Activated T-cell treated with anti-CD3 and anti-CD28 coated beads for 1 hour (primary cell): ENCODE results near the gene S1PR1.

Experiments used
- DNase-seq: peaks from one replicate; pipeline ENCODE4 v3.0.0-alpha.2; 2020; ENCODE audit warnings: low read depth

S1PR1 gene

DNA sequence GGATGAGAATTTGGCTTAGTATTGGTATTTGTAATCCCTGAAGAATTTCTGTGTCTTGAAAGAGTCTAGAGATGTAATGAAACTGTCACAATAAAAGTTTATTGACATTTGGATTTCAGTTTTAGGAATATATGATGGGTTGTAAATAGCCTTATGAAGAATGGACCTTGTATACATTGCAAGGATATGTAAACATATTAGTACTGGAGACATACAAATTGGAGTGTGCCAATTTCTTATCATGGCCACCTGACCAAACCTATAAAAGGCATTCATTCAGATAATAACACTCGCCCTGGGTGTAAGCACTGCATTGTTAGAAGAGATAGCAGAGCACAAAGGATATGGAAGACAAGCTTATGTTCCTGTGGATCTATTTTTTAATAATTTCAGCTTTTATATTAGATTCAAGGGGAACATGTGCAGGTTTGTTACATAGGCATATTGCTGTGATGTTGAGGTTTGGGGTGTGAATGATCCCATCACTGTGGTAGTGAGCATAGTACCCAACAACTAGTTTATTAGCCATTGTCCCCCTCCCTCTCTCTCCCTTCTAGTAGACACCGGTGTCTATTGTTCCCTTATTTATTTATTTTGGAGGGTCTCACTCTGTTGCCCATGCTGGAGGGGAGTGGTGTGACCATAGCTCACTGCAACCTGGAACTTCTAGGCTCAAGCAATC lies 8.6 kb downstream of the S1PR1 start:
- DNase-seq = no peak

DNA sequence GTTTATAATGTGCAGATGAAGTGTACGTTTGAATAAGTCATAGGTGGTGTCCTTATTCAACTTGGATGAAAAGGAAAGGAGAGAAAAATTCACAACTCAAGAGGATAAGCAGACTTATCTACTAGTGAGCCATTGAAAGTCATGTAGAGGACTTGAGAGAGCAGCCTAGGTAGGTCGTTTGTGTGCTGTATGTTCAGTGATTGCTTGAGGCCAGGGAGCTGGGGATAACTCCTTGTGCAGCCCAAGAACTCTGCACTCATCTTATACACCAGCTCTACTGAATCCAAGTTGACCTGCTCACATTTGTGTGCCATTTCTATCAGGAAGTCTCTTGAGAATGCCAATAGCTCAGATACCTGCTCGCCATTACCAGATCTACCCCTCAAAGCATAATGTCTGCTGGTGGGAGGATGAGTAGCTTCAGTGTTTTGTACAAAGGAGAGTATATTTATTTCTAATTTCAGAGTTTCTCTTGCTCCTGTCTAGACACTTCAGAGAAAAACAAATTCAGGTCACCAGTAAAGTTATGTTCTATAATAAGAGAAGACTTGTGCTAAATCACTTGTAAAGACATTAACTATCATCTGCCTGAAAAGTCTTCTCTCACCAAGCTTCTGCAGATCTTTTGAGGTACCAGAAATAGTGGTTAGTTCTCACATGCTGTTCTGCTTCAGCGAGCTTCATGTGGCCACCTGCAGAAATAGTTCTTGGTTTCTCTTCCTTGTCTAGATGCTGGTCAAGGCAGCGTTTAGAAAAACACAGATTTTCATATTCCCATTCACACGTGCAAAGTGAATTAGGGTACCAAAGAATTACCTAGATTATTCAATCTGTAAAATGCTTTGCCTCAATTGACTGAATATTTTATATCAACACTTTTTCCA lies 10.8 kb downstream of the S1PR1 start:
- DNase-seq = no peak

DNA sequence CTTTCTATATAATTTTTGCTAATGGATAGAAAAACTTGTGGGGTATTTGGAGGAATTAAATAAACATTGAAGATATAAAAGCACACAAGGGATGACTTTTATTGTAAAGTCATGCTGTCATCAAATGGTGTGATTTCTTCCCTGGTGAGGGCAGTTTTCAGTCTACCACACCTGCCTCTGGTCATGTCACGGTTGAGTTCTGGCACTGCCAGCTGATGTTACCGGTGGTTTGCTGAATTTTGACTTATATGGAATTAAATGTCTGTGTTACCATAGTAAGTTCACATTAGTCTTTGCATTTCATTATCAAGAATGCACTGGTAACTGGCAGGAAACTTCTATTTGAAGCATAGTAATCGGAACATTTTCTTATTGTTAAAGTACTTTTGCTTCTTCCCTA lies 13.4 kb downstream of the S1PR1 start:
- DNase-seq = no peak

DNA sequence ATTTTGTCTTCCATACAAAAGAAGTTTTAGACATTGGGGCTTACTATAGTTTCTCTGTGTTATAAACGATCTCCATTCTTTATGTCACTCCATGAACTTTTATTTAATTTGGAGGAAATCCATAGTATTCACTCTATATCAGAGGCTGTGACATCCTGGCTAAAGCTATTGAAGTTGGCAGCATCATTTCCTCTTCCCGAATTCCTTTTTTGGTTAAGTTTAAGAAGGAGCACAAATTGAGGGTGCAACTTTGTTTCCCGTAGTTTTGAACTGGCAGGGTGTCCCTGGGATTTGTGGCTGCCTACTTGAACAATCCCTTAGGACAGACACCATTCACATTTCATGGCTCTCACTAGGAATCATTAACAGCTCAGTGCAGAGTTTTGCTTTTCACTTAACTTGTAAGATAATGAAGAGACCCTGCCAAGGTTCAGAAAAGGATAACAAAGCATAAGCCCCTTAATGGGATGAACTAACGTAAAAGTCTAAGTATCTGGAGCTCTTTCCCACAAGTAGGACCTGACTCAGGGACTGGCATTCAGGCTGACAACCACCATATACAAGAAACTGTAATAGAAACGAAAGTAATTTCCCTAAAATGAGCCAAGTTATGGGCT lies 13.9 kb downstream of the S1PR1 start:
- DNase-seq = no peak

DNA sequence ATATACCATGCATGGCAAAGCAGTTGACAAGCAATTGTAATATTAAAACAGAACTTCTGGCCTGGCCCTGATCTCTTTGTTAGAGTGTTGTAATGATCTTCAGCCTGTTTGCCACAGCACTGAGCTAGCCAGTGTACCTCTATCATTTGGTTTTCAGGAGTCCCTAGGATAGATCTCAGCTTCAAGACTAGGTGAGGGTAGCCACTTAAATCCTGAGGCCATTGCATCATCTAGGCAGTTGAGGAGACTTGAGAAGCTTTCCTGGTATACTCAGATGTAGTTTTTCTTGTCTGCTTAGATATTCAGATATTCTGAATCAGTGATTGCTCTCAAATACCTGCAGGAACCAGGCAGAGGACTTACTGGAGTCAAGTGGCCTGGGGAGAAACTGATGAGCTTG lies 14.7 kb downstream of the S1PR1 start:
- DNase-seq = no peak

- DNase-seq = no peak
These were observed 17.3 kb downstream of the S1PR1 start for GRCh38 chr1:101253976-101254674.

GRCh38 chr1:101257500-101258325 lies 20.9 kb downstream of the S1PR1 start:
- DNase-seq = no peak

GRCh38 chr1:101259744-101260148 lies 22.9 kb downstream of the S1PR1 start:
- no peak for DNase-seq

GRCh38 chr1:101260556-101261350 lies 23.9 kb downstream of the S1PR1 start:
- no peak for DNase-seq

- DNase-seq = no peak
These were observed 24.8 kb downstream of the S1PR1 start for GRCh38 chr1:101261623-101262022.

DNA sequence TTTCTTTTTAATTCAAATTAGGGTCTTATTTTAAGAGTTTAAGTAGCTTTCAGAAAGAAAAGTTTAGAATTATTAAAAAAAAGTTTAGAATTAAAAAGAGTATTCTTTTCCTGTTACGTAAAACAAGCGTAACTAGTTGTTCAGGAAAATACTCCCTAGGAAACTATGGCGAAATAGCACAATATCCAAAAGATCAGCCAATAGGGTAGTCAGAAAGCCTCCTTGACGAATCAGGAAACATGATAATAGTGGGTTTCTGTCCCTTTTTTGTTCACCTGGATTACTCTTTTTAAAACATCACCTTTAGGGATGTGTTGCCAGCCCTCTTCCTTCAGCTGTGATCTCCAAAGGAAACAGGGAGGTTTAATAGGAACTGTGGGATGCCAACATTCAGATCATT lies 25.2 kb downstream of the S1PR1 start:
- DNase-seq = no peak

DNA sequence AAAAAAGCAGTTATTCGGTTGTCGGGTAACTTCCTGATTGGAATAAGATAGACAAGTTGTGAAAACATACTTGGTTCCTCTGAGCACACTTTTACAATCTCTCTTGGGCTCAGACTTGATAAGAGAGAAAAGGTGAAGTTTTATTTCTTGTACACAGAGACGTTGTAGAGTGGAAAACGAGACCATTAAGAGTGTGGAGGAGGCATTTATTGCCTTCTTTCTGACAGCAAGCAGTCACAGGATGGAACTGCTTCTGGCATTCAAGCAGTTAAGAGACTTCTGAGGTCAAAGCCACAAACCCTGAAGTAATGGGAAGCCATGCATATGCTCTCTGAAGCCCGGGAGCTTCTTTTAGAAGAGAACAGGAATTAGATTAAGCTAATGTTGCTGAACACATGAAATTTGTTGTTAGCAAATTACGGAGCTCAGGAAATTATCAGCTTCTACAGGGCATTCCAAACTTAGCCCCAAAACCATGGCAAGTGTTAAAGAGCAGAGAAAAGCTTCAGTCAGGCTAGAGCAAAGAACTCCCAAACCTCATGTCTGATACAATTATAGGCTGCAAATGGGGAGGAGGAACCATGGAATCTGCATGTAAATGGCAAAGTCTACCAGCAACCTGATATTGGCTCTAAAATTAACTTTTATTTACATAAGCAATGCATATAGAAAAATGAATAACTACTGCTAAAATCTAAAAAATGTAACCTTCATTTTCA lies 26.0 kb downstream of the S1PR1 start:
- DNase-seq = no peak

DNA sequence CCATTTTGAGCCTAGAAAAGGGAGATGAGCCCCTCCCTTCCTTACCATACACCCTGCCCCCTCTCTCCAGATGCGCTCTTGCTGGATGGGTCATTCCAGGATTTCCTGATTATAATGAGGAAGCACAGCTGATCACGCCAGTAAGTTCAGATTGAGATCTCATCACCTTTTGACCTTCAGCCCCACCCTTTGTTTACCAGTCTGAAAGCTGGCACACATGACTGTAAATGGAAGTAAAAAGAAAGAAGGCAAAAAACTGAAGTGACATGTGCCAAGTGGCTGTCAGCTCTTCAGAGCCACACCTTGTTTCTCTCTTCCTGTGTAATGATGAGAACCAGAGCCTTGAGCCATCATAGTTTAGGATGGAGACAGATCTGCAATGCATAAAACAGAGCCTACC lies 27.9 kb downstream of the S1PR1 start:
- DNase-seq = no peak

DNA sequence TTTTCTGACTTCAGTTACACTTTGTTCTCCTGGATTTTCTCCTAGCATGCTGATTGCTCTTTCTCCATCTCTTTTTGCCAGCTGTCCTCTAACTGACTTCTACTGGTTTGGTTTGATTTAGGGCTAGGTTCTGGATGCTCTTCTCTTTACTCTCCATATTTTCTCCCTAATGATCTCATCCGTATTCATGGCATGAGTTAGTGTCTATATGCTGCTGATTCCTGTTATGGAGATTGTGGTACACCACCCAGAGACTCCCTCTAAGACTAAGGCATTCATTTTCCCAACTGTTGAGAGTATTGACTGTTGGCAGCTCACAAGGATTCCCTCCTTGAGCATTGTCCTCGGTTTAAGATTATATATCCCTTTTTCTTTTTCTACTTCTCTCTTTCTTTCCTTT lies 28.9 kb downstream of the S1PR1 start:
- no peak for DNase-seq

GRCh38 chr1:101267082-101267481 lies 30.3 kb downstream of the S1PR1 start:
- DNase-seq = no peak

DNA sequence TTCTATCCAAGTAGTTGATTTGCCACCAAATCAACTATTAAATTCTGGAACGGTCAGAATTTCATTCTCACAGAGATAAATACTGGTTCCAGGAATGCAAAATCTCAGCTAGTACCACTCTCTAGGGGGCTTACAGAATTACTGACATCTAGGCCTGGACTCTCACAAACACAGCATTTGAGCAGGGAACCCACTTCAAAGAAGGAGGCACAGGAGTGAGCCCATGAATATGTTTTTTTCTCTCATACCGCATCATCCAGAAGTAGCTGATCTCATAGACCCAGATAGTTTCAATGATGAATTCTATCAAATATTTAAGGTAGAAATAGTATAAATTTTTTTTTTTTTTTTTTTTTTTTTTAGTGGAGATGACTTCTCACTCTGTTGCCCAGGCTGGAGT lies 32.1 kb downstream of the S1PR1 start:
- no peak for DNase-seq

DNA sequence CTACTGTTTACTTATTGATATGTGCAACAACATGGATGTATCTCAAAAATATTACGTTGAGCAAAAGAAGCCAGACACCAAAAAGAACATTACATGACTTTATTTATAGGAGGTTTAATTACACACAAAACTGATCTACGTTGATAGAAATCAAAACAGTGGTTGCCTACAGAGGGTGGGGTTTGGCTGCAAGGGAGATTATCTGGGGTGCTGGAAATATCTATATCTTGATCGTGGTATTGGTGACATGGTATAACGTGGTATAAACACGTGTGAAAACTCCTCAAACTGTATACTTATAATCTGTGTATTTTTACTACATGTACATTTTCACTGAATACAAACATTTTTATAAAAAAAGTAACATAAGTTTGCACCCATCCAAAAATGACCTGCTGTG lies 38.9 kb downstream of the S1PR1 start:
- no peak for DNase-seq

GRCh38 chr1:101276818-101277217 lies 40.0 kb downstream of the S1PR1 start:
- DNase-seq = no peak

- no peak for DNase-seq
These were observed 41.4 kb downstream of the S1PR1 start for GRCh38 chr1:101278238-101278637.

GRCh38 chr1:101278845-101279244 lies 42.0 kb downstream of the S1PR1 start:
- no peak for DNase-seq
